Measurements from ENCODE around the gene WIPF1. TPM values are rescaled to one million over a fixed set of nuclear protein-coding genes. Genes with fewer than 3 reads are reported as not detected.

WIPF1 gene
- total RNA-seq = 100 to 1,000 TPM; 465 to 588 TPM

- Mint-ChIP-seq H3K9me3 (ENCODE audit: low read depth) (no peaks in the 10 kb centered on the region), H3K4me3 (peak within 1 kb of the TSS; percentile 91), H3K36me3 (peaks cover 70% of the 10 kb centered on the region), H3K27me3 (no peaks in the 10 kb centered on the region), H3K27ac (peak within 1 kb of the TSS; percentile 95), H3K4me1 (peaks cover 51% of the 10 kb centered on the region)
- CTCF ChIA-PET = interaction anchor here (0.9 to 5.8 kb wide), 13 partner anchors 12 to 108 kb away, joined by 3 to 70 read pairs (median 6); no protein-coding TSS in a partner anchor
- ATAC-seq = peak; percentile 62
- peak; percentile 83 for DNase-seq
Measured at GRCh38 chr2:174597345-174598047, at the start of gene WIPF1. WIPF1 (minus strand) TSS chr2:174597804; CDS start chr2:174585573, 12,231 bp downstream.

GRCh38 chr2:174645296-174645695 is 47.7 kb upstream of the WIPF1 start:
- Mint-ChIP-seq H3K4me3 (no peak overlapping the region), H3K9me3 (ENCODE audit: low read depth) (no peaks in the 10 kb centered on the region), H3K27ac (no peak overlapping the region), H3K4me1 (peaks cover 31% of the 10 kb centered on the region), H3K36me3 (peaks cover 51% of the 10 kb centered on the region), H3K27me3 (no peaks in the 10 kb centered on the region)
- DNase-seq (no peak), ATAC-seq (no peak)
- CTCF ChIA-PET = no interaction called here

GRCh38 chr2:174644406-174644805 is 46.8 kb upstream of the WIPF1 start:
- no peak for DNase-seq
- Mint-ChIP-seq H3K9me3 (ENCODE audit: low read depth) (no peaks in the 10 kb centered on the region), H3K36me3 (peaks cover 49% of the 10 kb centered on the region), H3K27ac (no peak overlapping the region), H3K4me3 (no peak overlapping the region), H3K27me3 (no peaks in the 10 kb centered on the region), H3K4me1 (peaks cover 36% of the 10 kb centered on the region)
- CTCF ChIA-PET = interaction anchor here (0.8 to 1.0 kb wide), 2 partner anchors 25 to 43 kb away, joined by 3 read pairs; no protein-coding TSS in a partner anchor
- no peak for ATAC-seq

GRCh38 chr2:174643356-174643755 is 45.8 kb upstream of the WIPF1 start:
- DNase-seq = no peak
- Mint-ChIP-seq H3K9me3 (ENCODE audit: low read depth) (no peaks in the 10 kb centered on the region), H3K36me3 (peaks cover 52% of the 10 kb centered on the region), H3K27ac (no peak overlapping the region), H3K4me1 (peaks cover 46% of the 10 kb centered on the region), H3K4me3 (no peak overlapping the region), H3K27me3 (no peaks in the 10 kb centered on the region)
- CTCF ChIA-PET = interaction anchor here (0.8 to 1.0 kb wide), 2 partner anchors 23 to 26 kb away, joined by 3 to 4 read pairs; no protein-coding TSS in a partner anchor
- no peak for ATAC-seq

- no peaks in the 10 kb centered on the region for H3K9me3 Mint-ChIP-seq (ENCODE audit: low read depth)
- ATAC-seq = no peak
- CTCF ChIA-PET = interaction anchor here (1.6 kb wide), 1 partner anchor 47 kb away, joined by 3 read pairs; no protein-coding TSS in a partner anchor
- H3K27ac Mint-ChIP-seq = no peak overlapping the region
- no peaks in the 10 kb centered on the region for H3K27me3 Mint-ChIP-seq
- H3K4me3 Mint-ChIP-seq = no peak overlapping the region
- no peak for DNase-seq
- H3K4me1 Mint-ChIP-seq = peaks cover 55% of the 10 kb centered on the region
- H3K36me3 Mint-ChIP-seq = peaks cover 41% of the 10 kb centered on the region
Measured at GRCh38 chr2:174641168-174641567, 43.6 kb upstream of the WIPF1 start.

- Mint-ChIP-seq H3K9me3 (ENCODE audit: low read depth) (no peaks in the 10 kb centered on the region), H3K27ac (peak overlapping the region; percentile 100), H3K36me3 (peaks cover 43% of the 10 kb centered on the region), H3K4me1 (peaks cover 56% of the 10 kb centered on the region), H3K27me3 (no peaks in the 10 kb centered on the region), H3K4me3 (peak overlapping the region; percentile 11)
- DNase-seq (no peak), ATAC-seq (no peak)
- CTCF ChIA-PET = interaction anchor here (1.0 to 7.2 kb wide), 6 partner anchors 19 to 81 kb away, joined by 3 to 51 read pairs (median 4); no protein-coding TSS in a partner anchor
Measured at GRCh38 chr2:174636987-174637386, 39.4 kb upstream of the WIPF1 start.

- Mint-ChIP-seq H3K9me3 (ENCODE audit: low read depth) (no peaks in the 10 kb centered on the region), H3K4me3 (no peak overlapping the region), H3K36me3 (peaks cover 48% of the 10 kb centered on the region), H3K27ac (peak overlapping the region; percentile 100), H3K4me1 (peaks cover 63% of the 10 kb centered on the region), H3K27me3 (no peaks in the 10 kb centered on the region)
- CTCF ChIA-PET = interaction anchor here (1.0 to 7.2 kb wide), 8 partner anchors 17 to 51 kb away, joined by 3 to 70 read pairs (median 22); partner anchors contain the start of gene WIPF1
- no peak for ATAC-seq
- no peak for DNase-seq
Measured at GRCh38 chr2:174635776-174636404, 38.3 kb upstream of the WIPF1 start.

- DNase-seq (peak; percentile 54), ATAC-seq (peak; percentile 15)
- H3K9me3 Mint-ChIP-seq (ENCODE audit: low read depth) = no peaks in the 10 kb centered on the region
- H3K27ac Mint-ChIP-seq = peak overlapping the region; percentile 100
- H3K4me1 Mint-ChIP-seq = peaks cover 69% of the 10 kb centered on the region
- peaks cover 53% of the 10 kb centered on the region for H3K36me3 Mint-ChIP-seq
- no peaks in the 10 kb centered on the region for H3K27me3 Mint-ChIP-seq
- CTCF ChIA-PET = interaction anchor here (1.8 to 7.2 kb wide), 9 partner anchors 17 to 52 kb away, joined by 5 to 70 read pairs (median 9); partner anchors contain the start of gene WIPF1
- peak overlapping the region; percentile 99 for H3K4me3 Mint-ChIP-seq
Measured at GRCh38 chr2:174635015-174635593, 37.5 kb upstream of the WIPF1 start.

GRCh38 chr2:174634130-174635014 is 36.8 kb upstream of the WIPF1 start:
- Mint-ChIP-seq H3K4me1 (peaks cover 69% of the 10 kb centered on the region), H3K27ac (peak overlapping the region; percentile 100), H3K4me3 (peak overlapping the region; percentile 99), H3K36me3 (peaks cover 53% of the 10 kb centered on the region), H3K9me3 (ENCODE audit: low read depth) (no peaks in the 10 kb centered on the region), H3K27me3 (no peaks in the 10 kb centered on the region)
- ATAC-seq = peak; percentile 76
- CTCF ChIA-PET = interaction anchor here (0.8 to 7.2 kb wide), 13 partner anchors 16 to 55 kb away, joined by 3 to 70 read pairs (median 9); partner anchors contain the start of gene WIPF1
- peak; percentile 80 for DNase-seq

- CTCF ChIA-PET = interaction anchor here (0.7 to 7.2 kb wide), 10 partner anchors 15 to 115 kb away, joined by 3 to 70 read pairs (median 8); partner anchors contain the start of gene WIPF1
- peaks cover 68% of the 10 kb centered on the region for H3K4me1 Mint-ChIP-seq
- peak overlapping the region; percentile 100 for H3K27ac Mint-ChIP-seq
- ATAC-seq (no peak), DNase-seq (no peak)
- H3K27me3 Mint-ChIP-seq = no peaks in the 10 kb centered on the region
- peak overlapping the region; percentile 99 for H3K4me3 Mint-ChIP-seq
- peaks cover 50% of the 10 kb centered on the region for H3K36me3 Mint-ChIP-seq
- no peaks in the 10 kb centered on the region for H3K9me3 Mint-ChIP-seq (ENCODE audit: low read depth)
Measured at GRCh38 chr2:174633623-174633930, 36.0 kb upstream of the WIPF1 start.

GRCh38 chr2:174632841-174633622 is 35.4 kb upstream of the WIPF1 start:
- Mint-ChIP-seq H3K27ac (peak overlapping the region; percentile 100), H3K9me3 (ENCODE audit: low read depth) (no peaks in the 10 kb centered on the region), H3K27me3 (no peaks in the 10 kb centered on the region), H3K4me3 (peak overlapping the region; percentile 99), H3K4me1 (peaks cover 70% of the 10 kb centered on the region), H3K36me3 (peaks cover 52% of the 10 kb centered on the region)
- peak; percentile 34 for ATAC-seq
- CTCF ChIA-PET = interaction anchor here (0.6 to 7.2 kb wide), 17 partner anchors 9 to 116 kb away, joined by 3 to 70 read pairs (median 5); partner anchors contain the start of gene WIPF1
- peak; percentile 48 for DNase-seq

Data from activated CD8-positive, alpha-beta memory T cell treated with anti-CD3 and anti-CD28 coated beads, Interleukin-2, amount 10 ng/mL, durations not matched to agents 7 days and 5 days (primary cell).